ENCODE measurements around the gene ORC5. TPM values are rescaled to one million over a fixed set of nuclear protein-coding genes. Genes with fewer than 3 reads are reported as not detected.

Gene ORC5
- total and polyA plus RNA-seq, 2 experiments from 2014 or later, result 5.5 to 9.1 TPM

DNA sequence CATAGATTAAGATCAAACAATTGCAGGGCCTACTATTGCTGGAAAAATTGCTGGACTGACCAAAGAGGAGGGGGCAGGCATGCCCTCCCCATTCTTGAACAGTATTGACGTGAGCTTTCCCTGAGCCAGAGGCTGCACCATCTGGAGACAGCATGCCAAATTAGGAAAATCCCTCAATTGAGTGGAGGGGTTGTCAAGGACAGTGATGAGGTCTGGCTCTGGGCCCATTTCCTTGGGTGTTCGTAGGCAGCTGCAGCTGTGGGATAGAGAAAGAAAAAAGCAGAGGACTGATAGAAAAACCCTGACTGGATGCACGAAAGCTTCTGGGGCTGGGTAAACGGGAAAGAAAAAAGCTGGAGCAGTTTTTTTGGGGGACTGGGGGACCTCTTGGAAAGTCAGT is 22.8 kb upstream of the ORC5 start:
- Histone ChIP-seq H3K9me2 (replicated peaks; ENCODE audit: insufficient read depth) (no peaks in the 10 kb centered on the region), H3K4me1 (ENCODE audit: insufficient read depth) (peaks cover 7% of the 10 kb centered on the region), H3K9me3 (ENCODE audit: low read depth) (no peaks in the 10 kb centered on the region), H3K79me2 (no peaks in the 10 kb centered on the region), H2AFZ (no peak overlapping the region), H3K36me3 (replicated peaks; ENCODE audit: insufficient read depth, low read depth) (no peaks in the 10 kb centered on the region), H4K20me1 (ENCODE audit: insufficient read depth, poor library complexity, severe bottlenecking) (no peaks in the 10 kb centered on the region), H3K4me2 (no peak overlapping the region), H3K4me3 (no peak overlapping the region), H3K27me3 (peaks cover 9% of the 10 kb centered on the region), H3K27ac (no peak overlapping the region)
- TF ChIP-seq CTCF (IDR thresholded peaks at IDR 0.05; ENCODE audit: poor library complexity) (no peak), EZH2phosphoT487 (IDR thresholded peaks at IDR 0.05; ENCODE audit: low read depth, severe bottlenecking, unreplicated experiment) (no peak), EZH2 (IDR thresholded peaks at IDR 0.05; ENCODE audit: borderline replicate concordance) (no peak)
- WGBS (ENCODE audit: low lambda C conversion rate, missing lambda C conversion rate), result 64% methylated on average over 4 of the region's 4 CpGs
- no peak for DNase-seq (ENCODE audit: low spot score)

- TF ChIP-seq EZH2phosphoT487 (IDR thresholded peaks at IDR 0.05; ENCODE audit: low read depth, severe bottlenecking, unreplicated experiment) (no peak), CTCF (IDR thresholded peaks at IDR 0.05; ENCODE audit: poor library complexity) (no peak), EZH2 (IDR thresholded peaks at IDR 0.05; ENCODE audit: borderline replicate concordance) (no peak)
- H2AFZ ChIP-seq, result no peak overlapping the region
- peak overlapping the region; percentile 13 for H3K27ac ChIP-seq
- no peaks in the 10 kb centered on the region for H3K36me3 ChIP-seq (replicated peaks; ENCODE audit: insufficient read depth, low read depth)
- H3K4me1 ChIP-seq (ENCODE audit: insufficient read depth), result peaks cover 7% of the 10 kb centered on the region
- H3K9me2 ChIP-seq (replicated peaks; ENCODE audit: insufficient read depth), result no peaks in the 10 kb centered on the region
- H3K27me3 ChIP-seq, result peaks cover 9% of the 10 kb centered on the region
- no peaks in the 10 kb centered on the region for H4K20me1 ChIP-seq (ENCODE audit: insufficient read depth, poor library complexity, severe bottlenecking)
- WGBS (ENCODE audit: low lambda C conversion rate, missing lambda C conversion rate), result 44% methylated on average over 2 of the region's 2 CpGs
- DNase-seq (ENCODE audit: low spot score), result no peak
- H3K4me2 ChIP-seq, result peak overlapping the region; percentile 25
- no peak overlapping the region for H3K4me3 ChIP-seq
- H3K79me2 ChIP-seq, result no peaks in the 10 kb centered on the region
- no peaks in the 10 kb centered on the region for H3K9me3 ChIP-seq (ENCODE audit: low read depth)
Observed at GRCh38 chr7:104228442-104228841, 20.6 kb upstream of the ORC5 start.

GRCh38 chr7:104225451-104225850 is 17.6 kb upstream of the ORC5 start:
- H3K4me2 ChIP-seq, result no peak overlapping the region
- H3K4me3 ChIP-seq, result no peak overlapping the region
- no peaks in the 10 kb centered on the region for H3K27me3 ChIP-seq
- no peak overlapping the region for H2AFZ ChIP-seq
- H3K4me1 ChIP-seq (ENCODE audit: insufficient read depth), result peaks cover 7% of the 10 kb centered on the region
- no peaks in the 10 kb centered on the region for H3K9me3 ChIP-seq (ENCODE audit: low read depth)
- no peaks in the 10 kb centered on the region for H3K79me2 ChIP-seq
- TF ChIP-seq EZH2phosphoT487 (IDR thresholded peaks at IDR 0.05; ENCODE audit: low read depth, severe bottlenecking, unreplicated experiment) (no peak), CTCF (IDR thresholded peaks at IDR 0.05; ENCODE audit: poor library complexity) (no peak), EZH2 (IDR thresholded peaks at IDR 0.05; ENCODE audit: borderline replicate concordance) (no peak)
- 93% methylated on average over 1 of the region's 1 CpG for WGBS (ENCODE audit: low lambda C conversion rate, missing lambda C conversion rate)
- no peak overlapping the region for H3K27ac ChIP-seq
- no peaks in the 10 kb centered on the region for H3K36me3 ChIP-seq (replicated peaks; ENCODE audit: insufficient read depth, low read depth)
- H3K9me2 ChIP-seq (replicated peaks; ENCODE audit: insufficient read depth), result no peaks in the 10 kb centered on the region
- no peaks in the 10 kb centered on the region for H4K20me1 ChIP-seq (ENCODE audit: insufficient read depth, poor library complexity, severe bottlenecking)
- DNase-seq (ENCODE audit: low spot score), result no peak

DNA sequence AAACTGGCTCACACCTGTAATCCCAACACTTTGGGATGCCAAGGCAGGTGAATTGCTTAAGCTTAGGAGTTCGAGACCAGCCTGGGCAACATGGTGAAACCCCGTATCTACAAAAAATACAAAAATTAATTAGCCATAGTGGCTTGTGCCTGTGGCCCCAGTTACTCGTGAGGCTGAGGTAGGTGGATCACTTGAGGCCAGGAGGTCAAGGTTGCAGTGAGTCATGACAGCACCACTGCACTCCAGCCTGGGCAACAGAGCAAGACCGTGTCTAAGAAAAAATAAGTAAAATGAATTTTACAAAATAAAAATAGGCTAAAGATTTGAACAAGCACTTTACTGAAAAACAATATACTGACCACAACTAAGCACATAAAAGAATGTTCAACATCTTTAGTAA is 9.8 kb upstream of the ORC5 start:
- Histone ChIP-seq H3K4me1 (ENCODE audit: insufficient read depth) (no peaks in the 10 kb centered on the region), H3K9me3 (ENCODE audit: low read depth) (no peaks in the 10 kb centered on the region), H3K27me3 (no peaks in the 10 kb centered on the region), H4K20me1 (ENCODE audit: insufficient read depth, poor library complexity, severe bottlenecking) (no peaks in the 10 kb centered on the region), H3K27ac (no peak overlapping the region), H3K79me2 (no peaks in the 10 kb centered on the region), H3K36me3 (replicated peaks; ENCODE audit: insufficient read depth, low read depth) (no peaks in the 10 kb centered on the region), H2AFZ (no peak overlapping the region), H3K4me3 (no peak overlapping the region), H3K9me2 (replicated peaks; ENCODE audit: insufficient read depth) (no peaks in the 10 kb centered on the region), H3K4me2 (no peak overlapping the region)
- WGBS (ENCODE audit: low lambda C conversion rate, missing lambda C conversion rate), result 77% methylated on average over 4 of the region's 4 CpGs
- DNase-seq (ENCODE audit: low spot score), result no peak
- TF ChIP-seq EZH2phosphoT487 (IDR thresholded peaks at IDR 0.05; ENCODE audit: low read depth, severe bottlenecking, unreplicated experiment), result no peak
